ENCODE results near the gene GDF2.

GDF2 gene

DNA sequence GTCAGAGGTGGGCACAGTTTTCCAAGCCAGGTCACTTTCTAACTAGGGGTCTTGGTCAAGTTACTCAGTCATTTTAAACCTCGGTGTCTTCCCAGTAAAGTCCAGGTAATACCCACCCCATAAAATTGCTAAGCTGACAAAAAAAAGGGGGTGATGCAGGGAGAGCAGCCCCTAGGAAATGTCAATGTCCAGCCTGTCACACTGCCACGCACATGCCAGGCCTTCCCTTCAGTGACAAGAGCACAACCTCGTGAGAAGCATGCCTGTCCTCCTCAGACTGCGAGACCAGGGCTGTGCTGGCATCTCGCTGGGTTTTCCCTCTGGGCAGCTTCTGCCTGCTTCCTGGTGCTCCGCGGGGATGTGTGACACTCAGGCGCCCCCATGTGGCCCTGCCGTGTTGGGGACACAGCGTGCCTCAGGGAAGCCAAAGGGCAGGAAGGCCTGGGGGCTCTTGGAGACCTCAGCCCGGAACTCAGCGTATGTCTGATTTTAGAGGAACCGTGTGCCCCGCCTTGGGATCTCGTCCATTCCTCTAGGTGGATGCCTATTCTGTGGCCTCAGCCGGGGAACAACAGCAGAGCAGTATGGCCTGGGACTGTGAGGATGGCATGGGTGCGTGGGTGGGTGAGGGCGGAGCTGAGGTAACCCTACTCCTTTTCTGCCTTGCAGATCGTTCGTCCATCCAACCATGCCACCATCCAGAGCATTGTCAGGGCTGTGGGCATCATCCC lies 10.2 kb upstream of the GDF2 start:
- no peak overlapping the region for H3K27ac ChIP-seq
- TF ChIP-seq, protein P1, sequence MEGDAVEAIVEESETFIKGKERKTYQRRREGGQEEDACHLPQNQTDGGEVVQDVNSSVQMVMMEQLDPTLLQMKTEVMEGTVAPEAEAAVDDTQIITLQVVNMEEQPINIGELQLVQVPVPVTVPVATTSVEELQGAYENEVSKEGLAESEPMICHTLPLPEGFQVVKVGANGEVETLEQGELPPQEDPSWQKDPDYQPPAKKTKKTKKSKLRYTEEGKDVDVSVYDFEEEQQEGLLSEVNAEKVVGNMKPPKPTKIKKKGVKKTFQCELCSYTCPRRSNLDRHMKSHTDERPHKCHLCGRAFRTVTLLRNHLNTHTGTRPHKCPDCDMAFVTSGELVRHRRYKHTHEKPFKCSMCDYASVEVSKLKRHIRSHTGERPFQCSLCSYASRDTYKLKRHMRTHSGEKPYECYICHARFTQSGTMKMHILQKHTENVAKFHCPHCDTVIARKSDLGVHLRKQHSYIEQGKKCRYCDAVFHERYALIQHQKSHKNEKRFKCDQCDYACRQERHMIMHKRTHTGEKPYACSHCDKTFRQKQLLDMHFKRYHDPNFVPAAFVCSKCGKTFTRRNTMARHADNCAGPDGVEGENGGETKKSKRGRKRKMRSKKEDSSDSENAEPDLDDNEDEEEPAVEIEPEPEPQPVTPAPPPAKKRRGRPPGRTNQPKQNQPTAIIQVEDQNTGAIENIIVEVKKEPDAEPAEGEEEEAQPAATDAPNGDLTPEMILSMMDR (IDR thresholded peaks at IDR 0.05) = peak; percentile 80
- TF ChIP-seq ZFX (IDR thresholded peaks at IDR 0.05; ENCODE audit: borderline replicate concordance) = no peak

DNA sequence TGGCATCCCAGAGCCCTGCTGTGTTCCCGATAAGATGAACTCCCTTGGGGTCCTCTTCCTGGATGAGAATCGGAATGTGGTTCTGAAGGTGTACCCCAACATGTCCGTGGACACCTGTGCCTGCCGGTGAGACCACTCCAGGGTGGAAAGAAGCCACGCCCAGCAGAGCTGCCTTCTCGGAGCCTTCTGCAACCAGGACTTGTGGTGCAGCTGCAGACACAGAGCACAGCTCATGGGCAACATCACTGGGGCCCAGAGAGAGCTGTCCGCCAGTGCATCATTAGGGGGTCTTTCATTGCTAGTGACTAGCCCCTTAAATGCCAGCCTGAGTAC lies 9.6 kb upstream of the GDF2 start:
- no peak for TF ChIP-seq ZFX (IDR thresholded peaks at IDR 0.05; ENCODE audit: borderline replicate concordance)
- TF ChIP-seq, protein P1 (IDR thresholded peaks at IDR 0.05) = no peak
- no peak overlapping the region for H3K27ac ChIP-seq

DNA sequence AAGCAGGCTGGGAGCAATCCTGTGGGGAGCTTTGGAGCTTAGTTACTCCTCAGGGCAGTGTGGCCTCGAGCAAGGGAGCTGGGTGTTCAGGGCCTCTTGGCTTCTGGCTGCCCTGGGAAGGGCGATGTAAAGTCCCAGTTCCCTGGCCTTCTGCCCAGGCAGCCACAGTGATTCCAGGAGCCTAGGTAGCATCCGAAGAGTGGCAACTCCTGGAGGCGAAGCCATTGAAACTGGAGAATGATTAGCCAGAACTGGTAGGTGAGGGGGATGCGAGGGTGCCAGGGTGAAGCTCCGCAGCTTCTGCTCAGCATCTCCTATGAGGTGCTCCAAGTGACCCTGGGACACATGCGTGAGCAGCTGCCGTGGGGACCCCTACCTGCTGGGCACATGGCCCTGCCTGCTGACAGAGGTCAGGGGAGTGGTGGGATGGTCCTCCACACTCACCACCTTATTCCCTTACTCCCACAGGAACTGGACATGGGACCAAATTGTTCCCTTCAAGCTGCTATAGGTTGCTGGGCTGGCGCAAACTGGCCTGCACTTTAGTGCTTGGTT lies 7.8 kb upstream of the GDF2 start:
- TF ChIP-seq, protein P1 (IDR thresholded peaks at IDR 0.05) = no peak
- no peak for TF ChIP-seq ZFX (IDR thresholded peaks at IDR 0.05; ENCODE audit: borderline replicate concordance)
- no peak overlapping the region for H3K27ac ChIP-seq

DNA sequence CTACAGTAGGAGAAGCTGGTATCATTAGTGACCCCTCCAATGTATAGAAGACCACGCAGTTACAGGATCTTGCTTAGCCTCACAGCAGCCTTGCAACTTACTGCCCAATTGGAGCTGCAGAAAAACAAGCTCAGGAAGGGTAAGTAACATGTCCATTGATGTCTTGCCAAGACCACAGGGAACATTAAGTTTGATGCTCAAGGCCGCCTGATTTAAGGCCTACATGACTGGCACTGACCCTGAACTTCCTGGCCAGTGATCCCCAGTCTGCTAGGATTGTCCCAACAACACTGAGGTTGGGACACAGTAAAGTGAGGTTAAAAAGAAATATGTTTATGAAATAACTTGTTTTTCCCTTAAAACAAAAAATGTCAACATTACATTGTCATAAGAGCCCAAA lies 6.8 kb upstream of the GDF2 start:
- H3K27ac ChIP-seq = no peak overlapping the region
- no peak for TF ChIP-seq ZFX (IDR thresholded peaks at IDR 0.05; ENCODE audit: borderline replicate concordance)
- TF ChIP-seq, protein P1 (IDR thresholded peaks at IDR 0.05) = no peak

DNA sequence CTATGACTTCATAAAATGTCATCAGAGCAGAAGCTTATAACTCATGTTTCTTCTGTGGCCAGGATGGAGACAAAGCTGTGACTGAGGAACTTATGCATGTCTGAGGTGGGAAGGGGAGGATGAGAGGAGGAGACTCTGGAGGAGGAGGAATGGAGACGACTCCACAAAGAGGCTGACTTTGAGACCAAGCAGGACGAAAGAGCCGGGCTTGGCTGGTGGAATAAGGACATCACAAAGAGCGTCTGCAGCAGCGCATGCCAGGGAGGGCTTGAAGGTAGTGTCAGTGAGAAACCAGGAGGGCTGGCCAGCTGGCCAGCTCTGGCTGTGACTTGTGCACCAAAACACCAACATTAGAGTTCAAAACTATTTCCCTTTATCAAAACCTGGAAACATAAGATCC lies 6.1 kb upstream of the GDF2 start:
- TF ChIP-seq, protein P1 (IDR thresholded peaks at IDR 0.05) = no peak
- no peak for TF ChIP-seq ZFX (IDR thresholded peaks at IDR 0.05; ENCODE audit: borderline replicate concordance)
- no peak overlapping the region for H3K27ac ChIP-seq

- TF ChIP-seq, protein P1 (IDR thresholded peaks at IDR 0.05) = no peak
- no peak for TF ChIP-seq ZFX (IDR thresholded peaks at IDR 0.05; ENCODE audit: borderline replicate concordance)
- no peak overlapping the region for H3K27ac ChIP-seq
These were observed 5.0 kb upstream of the GDF2 start for GRCh38 chr10:47317251-47317650.

GRCh38 chr10:47318706-47319105 lies 3.5 kb upstream of the GDF2 start:
- no peak overlapping the region for H3K27ac ChIP-seq
- TF ChIP-seq, protein P1 (IDR thresholded peaks at IDR 0.05) = no peak
- TF ChIP-seq ZFX (IDR thresholded peaks at IDR 0.05; ENCODE audit: borderline replicate concordance) = no peak

Measured in 22Rv1 (cell line).